Colonic mucosa (tissue), 4 donors: ENCODE measurements around the gene ZDHHC22. TPM values are rescaled to one million over a fixed set of nuclear protein-coding genes. Genes with fewer than 3 reads are reported as not detected.

Experiments used
- DNase-seq: peaks from one replicate; pipeline ENCODE4 v3.0.0-alpha.2; 2020
- H3K27ac ChIP-seq: fragments of 200-600 bp; one replicate; pipeline ENCODE4 v1.8.0; 2021
- H3K27me3 ChIP-seq: fragments of 200-600 bp; one replicate; pipeline ENCODE4 v1.8.0; 2021
- H3K36me3 ChIP-seq: fragments of 200-600 bp; one replicate; pipeline ENCODE4 v1.8.0; 2021
- H3K4me1 ChIP-seq: fragments of 200-600 bp; one replicate; pipeline ENCODE4 v1.8.0; 2021; ENCODE audit warnings: mild to moderate bottlenecking
- H3K4me3 ChIP-seq: fragments of 200-600 bp; one replicate; pipeline ENCODE4 v1.8.0; 2021
- H3K9ac ChIP-seq, 2 donors: one replicate each; pipeline ENCODE4 v1.7.0; 2013; ENCODE audit warnings: control low read depth in 2 of 2, low read depth in 2 of 2, low read length in 2 of 2
- H3K9me3 ChIP-seq: fragments of 200-600 bp; one replicate; pipeline ENCODE4 v1.8.0; 2021
- CTCF ChIP-seq: fragments of 200-600 bp; IDR thresholded peaks from one replicate; pipeline ENCODE4 v1.8.0; 2022; ENCODE audit warnings: antibody characterized with exemption, mild to moderate bottlenecking
- intact Hi-C: fragments of 100-400 bp; cut with DNase I; formaldehyde crosslinking; loops from one replicate; pipeline ENCODE4 v1.14.1; 2022
- total RNA-seq, 2 donors: library from RNA; stranded (reverse); fragmentation: NEBNext Ultra II Directional in 1 of 2; extraction: Animal tissue kit (Norgen Biotek cat#: 25700) in 1 of 2; gene quantifications; one replicate each; pipeline ENCODE4 v1.2.1, GENCODE V29; 2021
- donor health status: healthy.
- donor health status: DM: no; HTN: no; CAD: no.
- donor health status: DM: no; HTN: no; CAD: no.

ZDHHC22 gene
- total RNA-seq, 2 donors from 2014 or later, result 0.07 to 0.42 TPM

- Histone ChIP-seq H3K9ac (no peak overlapping the region), H3K27ac (no peak overlapping the region), H3K27me3 (peaks cover 20% of the 10 kb centered on the region), H3K4me3 (no peak overlapping the region), H3K9me3 (no peaks in the 10 kb centered on the region), H3K4me1 (peaks cover 3% of the 10 kb centered on the region), H3K36me3 (no peaks in the 10 kb centered on the region)
- DNase-seq, result no peak
- TF ChIP-seq CTCF, result no peak
- intact Hi-C loops, result no loop called here
Observed at GRCh38 chr14:77145975-77146740, 4.6 kb upstream of the ZDHHC22 start.

- TF ChIP-seq CTCF, result no peak
- H3K27ac ChIP-seq, result no peak overlapping the region
- intact Hi-C loops, result no loop called here
- H3K27me3 ChIP-seq, result peaks cover 36% of the 10 kb centered on the region
- H3K4me1 ChIP-seq, result peaks cover 16% of the 10 kb centered on the region
- no peak overlapping the region for H3K9ac ChIP-seq
- DNase-seq, result no peak
- H3K4me3 ChIP-seq, result no peak overlapping the region
- H3K36me3 ChIP-seq, result no peaks in the 10 kb centered on the region
- no peaks in the 10 kb centered on the region for H3K9me3 ChIP-seq
Observed at GRCh38 chr14:77144412-77145115, 3.0 kb upstream of the ZDHHC22 start.

- TF ChIP-seq CTCF, result no peak
- DNase-seq, result no peak
- intact Hi-C loops, result no loop called here
- Histone ChIP-seq H3K27me3 (peaks cover 45% of the 10 kb centered on the region), H3K4me1 (peaks cover 20% of the 10 kb centered on the region), H3K27ac (no peak overlapping the region), H3K9me3 (no peaks in the 10 kb centered on the region), H3K36me3 (no peaks in the 10 kb centered on the region), H3K4me3 (no peak overlapping the region), H3K9ac (no peak overlapping the region)
Observed at GRCh38 chr14:77143071-77143470, 1.5 kb upstream of the ZDHHC22 start.

- intact Hi-C loops, result no loop called here
- no peaks in the 10 kb centered on the region for H3K9me3 ChIP-seq
- H3K27me3 ChIP-seq, result peaks cover 45% of the 10 kb centered on the region
- no peaks in the 10 kb centered on the region for H3K36me3 ChIP-seq
- no peak overlapping the region for H3K4me3 ChIP-seq
- peaks cover 20% of the 10 kb centered on the region for H3K4me1 ChIP-seq
- no peak overlapping the region for H3K9ac ChIP-seq
- no peak for TF ChIP-seq CTCF
- DNase-seq, result no peak
- H3K27ac ChIP-seq, result no peak overlapping the region
Observed at GRCh38 chr14:77142005-77142800, 612 bp upstream of the ZDHHC22 start.

GRCh38 chr14:77140359-77141213 lies 1.0 kb downstream of the ZDHHC22 start:
- Histone ChIP-seq H3K4me3 (peak overlapping the region; percentile 17), H3K9me3 (no peaks in the 10 kb centered on the region), H3K27ac (no peak overlapping the region), H3K9ac (no peak overlapping the region), H3K27me3 (peaks cover 46% of the 10 kb centered on the region), H3K36me3 (no peaks in the 10 kb centered on the region), H3K4me1 (peaks cover 20% of the 10 kb centered on the region)
- no peak for TF ChIP-seq CTCF
- intact Hi-C loops, result no loop called here
- DNase-seq, result no peak
